HG02981 (cell line): ENCODE results near the gene D2HGDH.
"Not testable (repeated sequence)": the region's sequence is repeated elsewhere in the genome, so short reads cannot be mapped to it uniquely, and the experiment has no call there.

Source experiments
- ATAC-seq: cut with Tn5 transposase; IDR thresholded peaks from one replicate; pipeline ENCODE4 v1.9.1; 2021; ENCODE audit warnings: mild to moderate bottlenecking, moderate library complexity; ENCODE audit not compliant: unreplicated experiment

The D2HGDH gene

GRCh38 chr2:241768251-241768711 lies 33.9 kb downstream of the D2HGDH start:
- no peak for ATAC-seq

DNA sequence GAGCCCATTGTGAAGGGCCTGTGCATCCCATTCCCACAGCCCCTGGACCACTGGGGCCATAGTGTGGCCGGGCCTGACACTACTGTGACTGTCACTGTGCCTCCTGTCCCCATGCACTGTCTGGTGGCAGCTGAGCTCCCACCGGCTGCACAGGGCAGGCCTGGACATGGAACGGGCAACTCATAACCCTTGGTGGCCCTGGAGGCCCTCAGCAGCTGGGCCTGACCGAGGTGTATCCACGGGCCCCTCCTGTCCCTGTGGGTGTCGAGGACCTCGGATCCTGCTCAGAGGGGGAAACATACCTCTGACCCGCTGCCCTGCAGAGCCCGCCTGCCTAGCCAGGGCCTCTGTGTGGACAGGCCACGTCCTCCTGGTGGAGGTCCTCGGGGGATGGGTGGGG lies 34.4 kb downstream of the D2HGDH start:
- no peak for ATAC-seq

GRCh38 chr2:241769819-241770184 lies 35.4 kb downstream of the D2HGDH start:
- no peak for ATAC-seq

- no peak for ATAC-seq
Observed at GRCh38 chr2:241770185-241770935, 35.9 kb downstream of the D2HGDH start.

DNA sequence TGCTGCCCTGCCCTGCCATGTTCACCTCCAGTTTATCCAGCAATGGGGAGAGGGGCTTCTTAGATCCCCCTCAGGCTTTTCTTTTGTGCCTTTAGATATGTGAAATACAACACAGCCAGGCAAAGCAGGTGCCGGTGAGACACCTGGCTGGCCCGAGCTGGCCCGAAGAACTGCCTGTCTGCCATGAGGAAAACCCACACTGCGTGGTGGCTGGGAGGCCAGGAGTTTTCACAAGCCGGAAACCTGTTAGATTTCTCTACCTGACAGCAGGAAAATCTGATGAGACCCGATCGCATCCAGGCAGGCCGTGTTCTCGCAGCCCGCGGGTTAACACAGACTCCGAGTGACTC lies 36.5 kb downstream of the D2HGDH start:
- ATAC-seq: no peak

GRCh38 chr2:241771286-241772062 lies 37.0 kb downstream of the D2HGDH start:
- no peak for ATAC-seq

DNA sequence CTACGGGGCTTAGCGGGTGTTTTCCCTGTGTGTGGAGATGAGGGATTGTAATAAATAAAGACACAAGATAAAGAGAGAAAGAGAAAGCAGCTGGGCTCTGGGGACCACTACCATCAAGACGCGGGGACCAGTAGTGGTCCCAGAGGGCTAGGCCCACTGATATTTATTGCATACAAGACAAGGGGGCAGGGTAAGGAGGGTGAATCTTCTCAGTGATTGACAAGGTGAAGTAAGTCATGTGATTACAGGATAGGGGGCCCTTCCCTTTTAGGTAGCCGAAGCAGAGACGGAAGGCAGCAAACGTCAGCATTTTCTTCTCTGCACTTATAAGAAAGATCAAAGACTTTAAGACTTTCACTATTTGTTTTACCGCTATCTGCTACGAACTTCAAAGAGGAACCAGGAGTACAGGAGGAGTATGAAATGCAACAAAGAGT lies 37.7 kb downstream of the D2HGDH start:
- ATAC-seq: no peak

- ATAC-seq: no peak
Observed at GRCh38 chr2:241773511-241774418, 39.3 kb downstream of the D2HGDH start.

GRCh38 chr2:241774419-241775222 lies 40.2 kb downstream of the D2HGDH start:
- ATAC-seq: no peak

DNA sequence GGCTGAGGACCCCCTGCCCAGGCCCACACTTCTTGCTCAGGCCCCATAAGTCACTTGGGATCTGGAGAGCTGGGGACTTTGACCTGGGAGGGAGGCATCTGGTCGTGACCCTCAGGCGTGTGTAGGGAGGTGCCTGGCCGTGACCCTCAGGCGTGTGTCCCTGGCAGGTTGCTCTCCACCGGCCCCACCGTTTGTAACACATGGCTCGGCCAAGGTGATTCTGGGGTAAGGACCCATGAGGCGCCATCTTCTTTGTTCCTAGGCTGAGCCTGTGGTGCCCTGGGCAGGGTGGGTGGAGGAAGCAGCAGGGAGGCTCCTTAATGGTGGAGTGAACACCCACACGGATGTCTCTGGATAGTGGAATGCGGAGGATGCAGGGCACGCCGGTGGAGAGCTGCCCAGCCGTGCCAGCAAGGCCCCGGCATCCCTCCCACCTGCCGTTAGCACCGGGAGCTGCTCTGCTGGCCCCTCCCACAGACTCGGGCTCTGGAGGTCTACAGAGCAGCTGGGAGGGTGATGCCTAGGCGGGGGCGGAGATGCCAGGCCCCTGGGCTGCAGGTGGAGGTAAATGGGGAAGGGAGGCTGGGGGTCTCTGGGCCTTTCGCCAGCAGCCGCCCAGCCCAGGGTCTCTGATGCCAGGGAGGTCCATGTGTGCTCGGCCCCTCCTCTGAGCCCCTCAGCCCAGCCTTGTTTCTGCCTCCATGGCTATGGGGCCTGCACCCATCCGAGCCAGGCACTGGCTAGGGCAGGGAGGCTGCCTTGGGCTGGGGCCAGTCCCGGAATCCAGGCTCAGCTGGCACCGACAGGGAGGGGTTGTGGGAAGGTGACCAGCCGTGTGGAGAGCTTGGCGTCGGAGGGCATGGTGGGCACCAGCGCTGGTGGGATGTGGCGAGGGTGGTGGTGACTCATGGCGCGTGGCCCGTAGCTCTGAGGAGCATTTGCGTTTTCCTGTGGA lies 41.1 kb downstream of the D2HGDH start:
- ATAC-seq: no peak

GRCh38 chr2:241776336-241777169 lies 42.1 kb downstream of the D2HGDH start, which contains the start of gene GAL3ST2:
GAL3ST2 (plus strand) TSS chr2:241776822; CDS start chr2:241776956, 134 bp downstream.
- ATAC-seq: no peak

DNA sequence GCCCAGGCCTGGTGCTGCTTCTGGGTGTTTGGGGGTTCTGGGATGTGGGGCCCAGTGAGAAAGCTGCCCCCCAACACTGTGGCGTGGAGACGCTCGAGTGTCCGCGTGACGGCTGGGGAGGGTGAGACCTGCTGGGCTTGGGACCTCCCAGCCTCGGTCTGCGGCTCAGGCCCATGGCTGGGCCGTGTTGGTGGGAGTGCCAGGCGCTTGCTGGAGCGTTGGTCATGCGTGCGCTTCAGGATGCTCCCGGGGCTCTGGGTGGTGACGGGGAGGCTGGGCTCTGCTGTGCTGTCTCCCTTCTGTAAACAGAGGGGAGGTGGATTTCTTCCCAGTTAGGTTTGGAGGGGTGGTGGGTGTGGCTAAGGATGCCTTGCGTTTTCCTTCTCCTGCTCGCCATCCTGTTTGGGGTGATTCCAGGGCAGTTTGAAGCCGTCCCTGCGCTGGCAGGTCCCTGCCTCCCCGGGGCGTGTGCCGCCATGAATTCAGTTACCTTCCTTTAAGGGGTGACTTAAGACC lies 42.8 kb downstream of the D2HGDH start:
- ATAC-seq: no peak

DNA sequence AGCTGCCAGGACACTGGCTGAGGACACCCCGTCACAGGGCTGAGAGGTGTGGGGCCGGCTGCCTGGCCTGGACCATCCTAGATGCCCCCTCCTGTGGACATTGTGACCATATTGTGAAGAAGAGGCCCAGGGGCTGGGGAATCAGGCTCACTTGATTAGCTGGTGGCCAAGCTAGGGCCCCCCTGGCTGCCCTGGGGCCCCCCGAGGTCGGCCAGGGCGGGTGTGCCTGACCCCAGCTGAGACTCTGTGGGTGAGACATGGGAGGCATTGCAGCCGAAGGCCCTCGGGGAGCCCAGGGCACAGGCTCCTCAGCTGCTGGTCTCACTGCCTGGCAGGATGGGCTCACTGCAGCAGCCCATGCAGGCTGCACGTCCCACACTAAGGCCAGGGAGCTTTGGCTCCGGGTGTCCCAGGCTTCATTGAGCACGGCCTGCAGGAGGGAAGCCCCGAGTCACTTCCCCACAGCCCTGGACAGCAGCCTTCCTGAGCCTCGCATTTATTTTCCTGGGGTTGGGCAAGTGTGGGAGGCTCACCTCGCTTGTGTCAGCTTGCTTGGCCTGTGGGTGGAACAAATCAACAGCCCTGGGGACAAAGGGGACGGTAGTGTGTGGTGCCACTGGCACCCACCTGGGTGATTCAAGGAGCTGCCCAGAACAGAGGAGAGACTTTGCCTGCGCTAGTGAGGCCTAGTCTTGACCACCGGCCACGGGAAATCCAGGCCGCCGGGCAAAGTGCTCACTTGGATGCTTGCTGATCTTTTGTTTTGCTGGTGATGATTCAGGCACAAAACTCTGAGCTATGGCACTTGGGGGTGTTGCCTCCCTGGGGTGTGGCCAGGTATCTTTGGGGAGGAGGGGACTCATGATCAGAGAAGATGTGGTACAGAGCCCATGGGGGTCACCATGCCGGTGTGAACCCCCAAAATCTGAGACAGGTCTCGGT lies 43.5 kb downstream of the D2HGDH start:
- ATAC-seq: no peak

GRCh38 chr2:241780939-241781569 lies 46.6 kb downstream of the D2HGDH start:
- no peak for ATAC-seq

DNA sequence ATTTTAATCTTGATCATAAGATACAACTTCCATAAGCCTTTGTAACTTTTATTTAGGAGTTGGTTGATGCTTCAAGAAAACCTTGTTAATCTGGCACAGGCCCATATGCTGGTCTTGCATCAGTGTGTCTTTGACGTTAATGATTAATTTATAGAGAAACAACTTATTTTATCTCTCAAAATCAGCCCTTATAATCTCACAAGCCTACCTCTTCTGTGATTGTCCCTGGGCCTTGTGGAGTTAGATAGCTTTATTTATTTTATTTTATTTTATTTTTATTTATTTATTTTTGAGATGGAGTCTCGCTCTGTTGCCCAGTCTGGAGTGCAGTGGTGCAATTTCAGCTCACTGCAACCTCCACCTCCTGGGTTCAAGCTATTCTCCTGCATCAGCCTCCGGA lies 47.6 kb downstream of the D2HGDH start:
- not testable (repeated sequence) for ATAC-seq

GRCh38 chr2:241788135-241788534 lies 53.7 kb downstream of the D2HGDH start:
- ATAC-seq: no peak
